Endothelial cell of umbilical vein (primary cell): Measurements from ENCODE around the gene BABAM1.

Experiments used
- EZH2 ChIP-seq: IDR thresholded peaks from 2 replicates; pipeline ENCODE4 v1.6.1; 2012; ENCODE audit warnings: borderline replicate concordance, low read depth, mild to moderate bottlenecking, moderate library complexity, low read length, inconsistent platforms; ENCODE audit not compliant: severe bottlenecking
- POLR2AphosphoS5 ChIP-seq: IDR thresholded peaks from 2 replicates; pipeline ENCODE4 v1.6.1; 2012; ENCODE audit warnings: low read depth, mild to moderate bottlenecking, control low read depth, low read length, moderate library complexity; ENCODE audit not compliant: insufficient read depth
- TF ChIP-seq, protein P1 (sequence below), 2 donors: IDR thresholded peaks; 1 replicate in 1 of 2; 2 replicates in 1 of 2; pipeline ENCODE4 v1.5.1; 2011; ENCODE audit warnings: low read length in 2 of 2, mild to moderate bottlenecking in 2 of 2, moderate library complexity in 2 of 2, control low read depth in 1 of 2, inconsistent platforms in 1 of 2, low read depth in 1 of 2; ENCODE audit not compliant: insufficient read depth in 1 of 2; ENCODE audit errors: extremely low read depth in 1 of 2

DNA sequence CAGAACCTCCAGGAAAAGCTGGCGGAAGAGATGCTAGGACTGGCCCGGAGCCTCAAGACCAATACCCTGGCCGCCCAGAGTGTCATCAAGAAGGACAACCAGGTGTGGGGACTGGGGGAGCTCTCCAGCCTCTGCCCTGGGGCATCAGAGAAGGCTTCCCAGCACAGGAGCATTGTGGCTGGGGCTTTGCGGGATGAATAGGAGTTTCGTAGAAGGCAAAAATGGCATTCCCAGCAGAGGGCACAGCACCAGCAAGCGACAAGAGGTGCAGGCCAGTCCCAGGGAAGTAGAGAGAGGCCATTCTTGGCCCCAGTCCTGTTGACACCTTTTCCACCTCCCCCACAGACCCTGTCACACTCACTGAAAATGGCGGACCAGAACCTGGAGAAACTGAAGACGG is 48.0 kb upstream of the BABAM1 start:
- TF ChIP-seq, protein P1, sequence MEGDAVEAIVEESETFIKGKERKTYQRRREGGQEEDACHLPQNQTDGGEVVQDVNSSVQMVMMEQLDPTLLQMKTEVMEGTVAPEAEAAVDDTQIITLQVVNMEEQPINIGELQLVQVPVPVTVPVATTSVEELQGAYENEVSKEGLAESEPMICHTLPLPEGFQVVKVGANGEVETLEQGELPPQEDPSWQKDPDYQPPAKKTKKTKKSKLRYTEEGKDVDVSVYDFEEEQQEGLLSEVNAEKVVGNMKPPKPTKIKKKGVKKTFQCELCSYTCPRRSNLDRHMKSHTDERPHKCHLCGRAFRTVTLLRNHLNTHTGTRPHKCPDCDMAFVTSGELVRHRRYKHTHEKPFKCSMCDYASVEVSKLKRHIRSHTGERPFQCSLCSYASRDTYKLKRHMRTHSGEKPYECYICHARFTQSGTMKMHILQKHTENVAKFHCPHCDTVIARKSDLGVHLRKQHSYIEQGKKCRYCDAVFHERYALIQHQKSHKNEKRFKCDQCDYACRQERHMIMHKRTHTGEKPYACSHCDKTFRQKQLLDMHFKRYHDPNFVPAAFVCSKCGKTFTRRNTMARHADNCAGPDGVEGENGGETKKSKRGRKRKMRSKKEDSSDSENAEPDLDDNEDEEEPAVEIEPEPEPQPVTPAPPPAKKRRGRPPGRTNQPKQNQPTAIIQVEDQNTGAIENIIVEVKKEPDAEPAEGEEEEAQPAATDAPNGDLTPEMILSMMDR (IDR thresholded peaks at IDR 0.05; ENCODE audit: extremely low read depth in 1 of 2, insufficient read depth in 1 of 2, low read depth in 1 of 2, low read length in 2 of 2): no peak
- TF ChIP-seq EZH2 (no peak), POLR2AphosphoS5 (no peak)
